Brain microvascular endothelial cell (primary cell): ENCODE data around the gene PLD1.
A peak's percentile ranks its signal among the peaks of the same experiment; 100 is the strongest.

Experiments
- DNase-seq: peaks from one replicate; pipeline ENCODE4 v3.0.0-alpha.2; 2020
- H3K27ac ChIP-seq: fragments of 250-450 bp; sonication (Bioruptor Pico); 2 replicates; pipeline ENCODE4 v1.5.1; 2020; ENCODE audit warnings: mild to moderate bottlenecking, moderate library complexity
- H3K27me3 ChIP-seq: fragments of 250-450 bp; sonication (Bioruptor Pico); replicated peaks from 2 replicates; pipeline ENCODE4 v1.5.1; 2020; ENCODE audit warnings: mild to moderate bottlenecking
- H3K36me3 ChIP-seq: fragments of 250-450 bp; sonication (Bioruptor Pico); replicated peaks from 2 replicates; pipeline ENCODE4 v1.5.1; 2020; ENCODE audit warnings: mild to moderate bottlenecking
- H3K4me3 ChIP-seq: 2 replicates; pipeline ENCODE4 v1.5.1; 2011; ENCODE audit warnings: low read depth, mild to moderate bottlenecking, control low read depth, low read length, moderate library complexity
- CTCF ChIP-seq: IDR thresholded peaks from 2 replicates; pipeline ENCODE4 v1.5.1; 2011; ENCODE audit warnings: low read depth, mild to moderate bottlenecking, moderate library complexity, low read length, control low read depth, inconsistent platforms; ENCODE audit errors: missing control alignments
- in situ Hi-C: cut with HindIII; loops from 2 replicates; pipeline ENCODE4 v1.10.0; 2017; ENCODE audit warnings: low sequenced_read_pairs, low pct_ligation_motif_present

The PLD1 gene

GRCh38 chr3:171615686-171616085 lies 194.6 kb downstream of the PLD1 start:
- Histone ChIP-seq H3K27ac (no peak overlapping the region), H3K4me3 (no peak overlapping the region), H3K27me3 (no peaks in the 10 kb centered on the region), H3K36me3 (peaks cover 7% of the 10 kb centered on the region)
- no peak for TF ChIP-seq CTCF
- peak; percentile 36 for DNase-seq
- in situ Hi-C loops: no loop called here

DNA sequence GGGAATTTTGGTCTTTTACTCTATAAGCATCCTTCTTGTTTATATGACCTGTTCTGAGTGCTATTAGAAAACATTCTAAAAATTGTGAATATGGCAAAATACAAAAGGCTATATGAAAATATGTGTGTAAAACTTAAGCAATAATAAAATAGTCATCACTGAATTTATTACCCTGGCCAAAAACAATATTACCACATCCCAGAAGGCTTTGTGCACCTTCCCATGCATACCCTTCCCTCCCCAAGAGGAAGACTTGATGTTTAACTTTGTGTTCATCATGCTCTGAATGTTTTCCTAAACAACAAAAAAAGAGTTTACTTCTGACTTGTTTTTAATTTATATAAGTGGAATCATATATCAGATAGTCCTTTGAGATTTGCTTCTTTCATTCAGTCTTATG lies 195.0 kb downstream of the PLD1 start:
- no peak for DNase-seq
- H3K27ac ChIP-seq: no peak overlapping the region
- H3K4me3 ChIP-seq: no peak overlapping the region
- peaks cover 7% of the 10 kb centered on the region for H3K36me3 ChIP-seq
- in situ Hi-C loops: no loop called here
- no peak for TF ChIP-seq CTCF
- no peaks in the 10 kb centered on the region for H3K27me3 ChIP-seq

- Histone ChIP-seq H3K4me3 (no peak overlapping the region), H3K27ac (no peak overlapping the region), H3K27me3 (no peaks in the 10 kb centered on the region), H3K36me3 (peaks cover 7% of the 10 kb centered on the region)
- TF ChIP-seq CTCF: peak; percentile 94
- peak; percentile 64 for DNase-seq
- in situ Hi-C loops: no loop called here
Observed at GRCh38 chr3:171614318-171614921, 195.9 kb downstream of the PLD1 start.

- no peak for TF ChIP-seq CTCF
- DNase-seq: no peak
- Histone ChIP-seq H3K36me3 (peaks cover 16% of the 10 kb centered on the region), H3K27ac (no peak overlapping the region), H3K27me3 (no peaks in the 10 kb centered on the region), H3K4me3 (no peak overlapping the region)
- in situ Hi-C loops: no loop called here
Observed at GRCh38 chr3:171607452-171607851, 202.8 kb downstream of the PLD1 start.

- peak; percentile 45 for DNase-seq
- H3K4me3 ChIP-seq: no peak overlapping the region
- in situ Hi-C loops: no loop called here
- no peaks in the 10 kb centered on the region for H3K27me3 ChIP-seq
- no peak for TF ChIP-seq CTCF
- peaks cover 21% of the 10 kb centered on the region for H3K36me3 ChIP-seq
- no peak overlapping the region for H3K27ac ChIP-seq
Observed at GRCh38 chr3:171606151-171606751, 204.0 kb downstream of the PLD1 start.

- in situ Hi-C loops: no loop called here
- no peak for TF ChIP-seq CTCF
- H3K27ac ChIP-seq: no peak overlapping the region
- peaks cover 21% of the 10 kb centered on the region for H3K36me3 ChIP-seq
- H3K4me3 ChIP-seq: no peak overlapping the region
- no peak for DNase-seq
- no peaks in the 10 kb centered on the region for H3K27me3 ChIP-seq
Observed at GRCh38 chr3:171604370-171604769, 205.9 kb downstream of the PLD1 start.
